WTC11 (cell line): ENCODE data around the gene PTPN11. TPM values are rescaled to one million over a fixed set of nuclear protein-coding genes. Genes with fewer than 3 reads are reported as not detected.

Experiments used
- CREM ChIP-seq: sonication (generic); formaldehyde crosslinking; IDR thresholded peaks from 2 replicates; pipeline ENCODE4 v1.8.1; 2022; ENCODE audit warnings: mild to moderate bottlenecking, missing genetic modification reagents, moderate library complexity
- FOXJ3 ChIP-seq: sonication (generic); formaldehyde crosslinking; IDR thresholded peaks from 2 replicates; pipeline ENCODE4 v1.9.0; 2021; ENCODE audit warnings: missing genetic modification reagents, mild to moderate bottlenecking, borderline replicate concordance
- FOXK1 ChIP-seq: sonication (generic); formaldehyde crosslinking; IDR thresholded peaks from 2 replicates; pipeline ENCODE4 v1.8.0; 2022; ENCODE audit warnings: mild to moderate bottlenecking, moderate library complexity, missing genetic modification reagents
- FOXP1 ChIP-seq: sonication (generic); formaldehyde crosslinking; IDR thresholded peaks from 2 replicates; pipeline ENCODE4 v1.8.0; 2022; ENCODE audit warnings: missing genetic modification reagents, mild to moderate bottlenecking, moderate library complexity, borderline replicate concordance
- FOXP4 ChIP-seq: sonication (generic); formaldehyde crosslinking; IDR thresholded peaks from 2 replicates; pipeline ENCODE4 v1.8.0; 2022; ENCODE audit warnings: mild to moderate bottlenecking, missing genetic modification reagents
- GTF2I ChIP-seq: fragments of 250-450 bp; sonication (Bioruptor Pico); conservative IDR thresholded peaks from 2 replicates; pipeline ENCODE4 v1.4.0; 2021; ENCODE audit warnings: mild to moderate bottlenecking
- HMGXB4 ChIP-seq: sonication (generic); formaldehyde crosslinking; IDR thresholded peaks from 2 replicates; pipeline ENCODE4 v1.8.1; 2023; ENCODE audit warnings: mild to moderate bottlenecking, moderate library complexity, missing genetic modification reagents
- KAT7 ChIP-seq: sonication (generic); formaldehyde crosslinking; IDR thresholded peaks from 2 replicates; pipeline ENCODE4 v1.8.1; 2023; ENCODE audit warnings: missing genetic modification reagents, mild to moderate bottlenecking, borderline replicate concordance
- MAX ChIP-seq: sonication (generic); formaldehyde crosslinking; IDR thresholded peaks from 2 replicates; pipeline ENCODE4 v1.8.0; 2022; ENCODE audit warnings: mild to moderate bottlenecking, missing genetic modification reagents
- NR3C1 ChIP-seq: sonication (generic); formaldehyde crosslinking; conservative IDR thresholded peaks from 2 replicates; pipeline ENCODE4 v1.8.1; 2023; ENCODE audit warnings: low read depth, mild to moderate bottlenecking, missing genetic modification reagents
- PRRX2 ChIP-seq: fragments of 250-450 bp; sonication (Bioruptor Pico); IDR thresholded peaks from 2 replicates; pipeline ENCODE4 v1.8.0; 2021; ENCODE audit warnings: mild to moderate bottlenecking
- SMAD4 ChIP-seq: sonication (generic); formaldehyde crosslinking; IDR thresholded peaks from 2 replicates; pipeline ENCODE4 v1.8.0; 2022; ENCODE audit warnings: mild to moderate bottlenecking, missing genetic modification reagents
- TEAD1 ChIP-seq: sonication (generic); formaldehyde crosslinking; IDR thresholded peaks from 2 replicates; pipeline ENCODE4 v1.8.0; 2022; ENCODE audit warnings: mild to moderate bottlenecking, missing genetic modification reagents
- TEAD4 ChIP-seq: sonication (generic); formaldehyde crosslinking; IDR thresholded peaks from 2 replicates; pipeline ENCODE4 v1.8.0; 2022; ENCODE audit warnings: mild to moderate bottlenecking, missing genetic modification reagents
- TP53 ChIP-seq: sonication (generic); formaldehyde crosslinking; IDR thresholded peaks from 2 replicates; pipeline ENCODE4 v1.8.1; 2023; ENCODE audit warnings: mild to moderate bottlenecking, missing genetic modification reagents
- ZMAT4 ChIP-seq: fragments of 250-450 bp; sonication (Bioruptor Pico); IDR thresholded peaks from 2 replicates; pipeline ENCODE4 v1.9.0; 2021; ENCODE audit warnings: mild to moderate bottlenecking
- ZNF232 ChIP-seq: sonication (generic); formaldehyde crosslinking; IDR thresholded peaks from 2 replicates; pipeline ENCODE4 v1.8.0; 2022; ENCODE audit warnings: mild to moderate bottlenecking, missing genetic modification reagents
- ZNF396 ChIP-seq: fragments of 250-450 bp; sonication (Bioruptor Pico); IDR thresholded peaks from 2 replicates; pipeline ENCODE4 v1.8.0; 2021; ENCODE audit warnings: mild to moderate bottlenecking, moderate library complexity, borderline replicate concordance
- ZNF416 ChIP-seq: fragments of 250-450 bp; sonication (Bioruptor Pico); IDR thresholded peaks from 2 replicates; pipeline ENCODE4 v1.9.0; 2021; ENCODE audit warnings: mild to moderate bottlenecking, inconsistent platforms
- total RNA-seq: library from RNA; stranded (reverse); gene quantifications from 3 replicates; pipeline ENCODE4 v1.2.3, GENCODE V29; 2021
- TF ChIP-seq, protein P1 (sequence below): sonication (generic); formaldehyde crosslinking; IDR thresholded peaks from 2 replicates; pipeline ENCODE4 v1.8.1; 2023; ENCODE audit warnings: mild to moderate bottlenecking, missing genetic modification reagents, borderline replicate concordance

Gene PTPN11
- total RNA-seq, 1 experiment from 2014 or later: 112 TPM

- no peak for TF ChIP-seq TP53
- 0 out of 2 replicates have a peak, but pooled peaks have one; percentile 39 for TF ChIP-seq ZNF232
- TF ChIP-seq PRRX2 (CRISPR knock-in tag): peak; percentile 64; the same call in 1 of the 2 replicates
- TF ChIP-seq ZMAT4 (CRISPR knock-in tag): peak; percentile 18; the same call in 1 of the 2 replicates
- TF ChIP-seq, protein P1, sequence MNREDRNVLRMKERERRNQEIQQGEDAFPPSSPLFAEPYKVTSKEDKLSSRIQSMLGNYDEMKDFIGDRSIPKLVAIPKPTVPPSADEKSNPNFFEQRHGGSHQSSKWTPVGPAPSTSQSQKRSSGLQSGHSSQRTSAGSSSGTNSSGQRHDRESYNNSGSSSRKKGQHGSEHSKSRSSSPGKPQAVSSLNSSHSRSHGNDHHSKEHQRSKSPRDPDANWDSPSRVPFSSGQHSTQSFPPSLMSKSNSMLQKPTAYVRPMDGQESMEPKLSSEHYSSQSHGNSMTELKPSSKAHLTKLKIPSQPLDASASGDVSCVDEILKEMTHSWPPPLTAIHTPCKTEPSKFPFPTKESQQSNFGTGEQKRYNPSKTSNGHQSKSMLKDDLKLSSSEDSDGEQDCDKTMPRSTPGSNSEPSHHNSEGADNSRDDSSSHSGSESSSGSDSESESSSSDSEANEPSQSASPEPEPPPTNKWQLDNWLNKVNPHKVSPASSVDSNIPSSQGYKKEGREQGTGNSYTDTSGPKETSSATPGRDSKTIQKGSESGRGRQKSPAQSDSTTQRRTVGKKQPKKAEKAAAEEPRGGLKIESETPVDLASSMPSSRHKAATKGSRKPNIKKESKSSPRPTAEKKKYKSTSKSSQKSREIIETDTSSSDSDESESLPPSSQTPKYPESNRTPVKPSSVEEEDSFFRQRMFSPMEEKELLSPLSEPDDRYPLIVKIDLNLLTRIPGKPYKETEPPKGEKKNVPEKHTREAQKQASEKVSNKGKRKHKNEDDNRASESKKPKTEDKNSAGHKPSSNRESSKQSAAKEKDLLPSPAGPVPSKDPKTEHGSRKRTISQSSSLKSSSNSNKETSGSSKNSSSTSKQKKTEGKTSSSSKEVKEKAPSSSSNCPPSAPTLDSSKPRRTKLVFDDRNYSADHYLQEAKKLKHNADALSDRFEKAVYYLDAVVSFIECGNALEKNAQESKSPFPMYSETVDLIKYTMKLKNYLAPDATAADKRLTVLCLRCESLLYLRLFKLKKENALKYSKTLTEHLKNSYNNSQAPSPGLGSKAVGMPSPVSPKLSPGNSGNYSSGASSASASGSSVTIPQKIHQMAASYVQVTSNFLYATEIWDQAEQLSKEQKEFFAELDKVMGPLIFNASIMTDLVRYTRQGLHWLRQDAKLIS (CRISPR knock-in tag): no peak
- TF ChIP-seq HMGXB4 (CRISPR knock-in tag): peak; percentile 39; the same call in 1 of the 2 replicates
- 0 out of 2 replicates have a peak, but pooled peaks have one; percentile 35 for TF ChIP-seq CREM (CRISPR knock-in tag)
- 0 out of 2 replicates have a peak, but pooled peaks have one; percentile 4 for TF ChIP-seq ZNF396 (CRISPR knock-in tag)
- TF ChIP-seq TEAD4 (CRISPR knock-in tag): no peak
- TF ChIP-seq FOXP1 (CRISPR knock-in tag): peak; percentile 60; the same call in 1 of the 2 replicates
- no peak for TF ChIP-seq NR3C1 (CRISPR knock-in tag)
- peak; percentile 38; the same call in 1 of the 2 replicates for TF ChIP-seq SMAD4 (CRISPR knock-in tag)
- TF ChIP-seq FOXJ3: peak; percentile 69; the same call in 1 of the 2 replicates
- 0 out of 2 replicates have a peak, but pooled peaks have one; percentile 59 for TF ChIP-seq KAT7
- peak; percentile 93 for TF ChIP-seq GTF2I (CRISPR knock-in tag)
- TF ChIP-seq FOXK1 (CRISPR knock-in tag): 0 out of 2 replicates have a peak, but pooled peaks have one; percentile 29
- peak; percentile 95 for TF ChIP-seq MAX (CRISPR knock-in tag)
- TF ChIP-seq TEAD1 (CRISPR knock-in tag): 0 out of 2 replicates have a peak, but pooled peaks have one; percentile 26
- TF ChIP-seq ZNF416 (CRISPR knock-in tag): peak; percentile 91
- TF ChIP-seq FOXP4 (CRISPR knock-in tag): peak; percentile 47; the same call in 1 of the 2 replicates
- TF ChIP-seq, all 79 proteins: peak for 25
Observed at GRCh38 chr12:112409064-112409905, 9.5 kb upstream of the PTPN11 start, which contains the start of gene RPL6 (continued).
